Measurements from ENCODE around the gene GAS1. TPM values are rescaled to one million over a fixed set of nuclear protein-coding genes. Genes with fewer than 3 reads are reported as not detected.

GAS1 gene
- total RNA-seq, 1 experiment from 2014 or later, result 0.13 TPM

DNA sequence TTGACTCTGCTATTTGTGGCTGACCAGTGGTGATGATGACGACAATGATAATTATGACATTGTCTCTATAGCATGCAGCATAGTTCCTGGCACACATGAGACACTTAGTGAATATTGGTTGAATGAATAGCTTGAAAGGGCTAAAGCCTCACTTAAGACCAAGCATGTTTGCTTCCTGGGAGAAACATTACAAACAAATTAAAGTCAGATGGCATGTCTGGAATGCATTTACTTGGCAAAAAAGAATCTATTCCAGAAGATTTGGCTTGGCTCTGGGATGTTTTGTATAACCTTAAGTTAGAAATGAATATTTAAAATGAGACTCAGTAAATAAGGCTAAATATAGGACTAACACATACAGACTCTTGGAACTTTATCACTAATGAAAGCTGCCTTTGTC, 21.6 kb downstream of the GAS1 start:
- Histone ChIP-seq H3K27me3 (ENCODE audit: control insufficient read depth, insufficient read depth, low read length) (no peaks in the 10 kb centered on the region), H3K27ac (ENCODE audit: low read length) (no peak overlapping the region), H3K36me3 (ENCODE audit: control insufficient read depth, insufficient read depth, low read length) (no peaks in the 10 kb centered on the region), H3K9me3 (ENCODE audit: control insufficient read depth, insufficient read depth, low read depth, low read length) (no peaks in the 10 kb centered on the region), H3K4me3 (ENCODE audit: low read depth in 2 of 2, low read length in 2 of 2) (no peak overlapping the region), H3K4me1 (ENCODE audit: control insufficient read depth, insufficient read depth, low read length) (no peaks in the 10 kb centered on the region)
- DNase-seq (ENCODE audit: low read depth, low spot score) (no peak), ATAC-seq (no peak)
- in situ Hi-C loops (cut with HindIII; ENCODE audit: low pct_unique_long_range_greater_than_20kb, low sequenced_read_pairs) (no loop called here), intact Hi-C loops (cut with micrococcal nuclease; ENCODE audit: unreplicated experiment) (no loop called here)
- no TSS peak for BruUV-seq (replicated peaks)
- TF ChIP-seq TCF7L2 (IDR thresholded peaks at IDR 0.05; ENCODE audit: low read depth, low read length) (no peak), SIN3A (IDR thresholded peaks at IDR 0.05; ENCODE audit: borderline replicate concordance, insufficient read depth, low read depth, low read length) (no peak), POLR2AphosphoS5 (IDR thresholded peaks at IDR 0.05; ENCODE audit: low read depth, low read length) (no peak)
- TF ChIP-seq, protein P1, sequence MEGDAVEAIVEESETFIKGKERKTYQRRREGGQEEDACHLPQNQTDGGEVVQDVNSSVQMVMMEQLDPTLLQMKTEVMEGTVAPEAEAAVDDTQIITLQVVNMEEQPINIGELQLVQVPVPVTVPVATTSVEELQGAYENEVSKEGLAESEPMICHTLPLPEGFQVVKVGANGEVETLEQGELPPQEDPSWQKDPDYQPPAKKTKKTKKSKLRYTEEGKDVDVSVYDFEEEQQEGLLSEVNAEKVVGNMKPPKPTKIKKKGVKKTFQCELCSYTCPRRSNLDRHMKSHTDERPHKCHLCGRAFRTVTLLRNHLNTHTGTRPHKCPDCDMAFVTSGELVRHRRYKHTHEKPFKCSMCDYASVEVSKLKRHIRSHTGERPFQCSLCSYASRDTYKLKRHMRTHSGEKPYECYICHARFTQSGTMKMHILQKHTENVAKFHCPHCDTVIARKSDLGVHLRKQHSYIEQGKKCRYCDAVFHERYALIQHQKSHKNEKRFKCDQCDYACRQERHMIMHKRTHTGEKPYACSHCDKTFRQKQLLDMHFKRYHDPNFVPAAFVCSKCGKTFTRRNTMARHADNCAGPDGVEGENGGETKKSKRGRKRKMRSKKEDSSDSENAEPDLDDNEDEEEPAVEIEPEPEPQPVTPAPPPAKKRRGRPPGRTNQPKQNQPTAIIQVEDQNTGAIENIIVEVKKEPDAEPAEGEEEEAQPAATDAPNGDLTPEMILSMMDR (IDR thresholded peaks at IDR 0.05), result no peak
- TF ChIP-seq, protein P2, sequence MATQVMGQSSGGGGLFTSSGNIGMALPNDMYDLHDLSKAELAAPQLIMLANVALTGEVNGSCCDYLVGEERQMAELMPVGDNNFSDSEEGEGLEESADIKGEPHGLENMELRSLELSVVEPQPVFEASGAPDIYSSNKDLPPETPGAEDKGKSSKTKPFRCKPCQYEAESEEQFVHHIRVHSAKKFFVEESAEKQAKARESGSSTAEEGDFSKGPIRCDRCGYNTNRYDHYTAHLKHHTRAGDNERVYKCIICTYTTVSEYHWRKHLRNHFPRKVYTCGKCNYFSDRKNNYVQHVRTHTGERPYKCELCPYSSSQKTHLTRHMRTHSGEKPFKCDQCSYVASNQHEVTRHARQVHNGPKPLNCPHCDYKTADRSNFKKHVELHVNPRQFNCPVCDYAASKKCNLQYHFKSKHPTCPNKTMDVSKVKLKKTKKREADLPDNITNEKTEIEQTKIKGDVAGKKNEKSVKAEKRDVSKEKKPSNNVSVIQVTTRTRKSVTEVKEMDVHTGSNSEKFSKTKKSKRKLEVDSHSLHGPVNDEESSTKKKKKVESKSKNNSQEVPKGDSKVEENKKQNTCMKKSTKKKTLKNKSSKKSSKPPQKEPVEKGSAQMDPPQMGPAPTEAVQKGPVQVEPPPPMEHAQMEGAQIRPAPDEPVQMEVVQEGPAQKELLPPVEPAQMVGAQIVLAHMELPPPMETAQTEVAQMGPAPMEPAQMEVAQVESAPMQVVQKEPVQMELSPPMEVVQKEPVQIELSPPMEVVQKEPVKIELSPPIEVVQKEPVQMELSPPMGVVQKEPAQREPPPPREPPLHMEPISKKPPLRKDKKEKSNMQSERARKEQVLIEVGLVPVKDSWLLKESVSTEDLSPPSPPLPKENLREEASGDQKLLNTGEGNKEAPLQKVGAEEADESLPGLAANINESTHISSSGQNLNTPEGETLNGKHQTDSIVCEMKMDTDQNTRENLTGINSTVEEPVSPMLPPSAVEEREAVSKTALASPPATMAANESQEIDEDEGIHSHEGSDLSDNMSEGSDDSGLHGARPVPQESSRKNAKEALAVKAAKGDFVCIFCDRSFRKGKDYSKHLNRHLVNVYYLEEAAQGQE (IDR thresholded peaks at IDR 0.05; ENCODE audit: insufficient read depth in 1 of 2, low read depth in 2 of 2, low read length in 1 of 2), result no peak
- ChIA-PET POLR2A (no interaction called here), CTCF (no interaction called here)

DNA sequence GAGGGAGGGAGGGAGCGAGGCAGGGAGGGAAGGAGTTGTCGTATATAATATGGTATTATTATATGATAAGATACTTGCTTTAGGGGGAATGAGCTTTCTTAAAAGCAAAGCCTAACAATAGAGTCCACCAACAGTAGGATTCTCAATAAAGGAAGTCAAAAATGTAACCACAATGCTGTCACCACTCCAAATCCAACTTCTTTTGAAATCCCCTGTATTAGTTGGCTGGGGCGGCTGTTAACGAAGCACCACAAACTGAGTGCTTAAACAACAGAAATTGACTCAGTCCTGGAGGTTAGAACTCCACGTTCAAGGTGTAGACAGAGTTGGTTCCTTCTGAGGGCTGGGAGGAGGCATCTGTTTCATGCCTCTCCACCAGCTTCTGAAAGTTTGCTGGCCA, 23.1 kb downstream of the GAS1 start:
- ChIA-PET POLR2A (no interaction called here), CTCF (no interaction called here)
- in situ Hi-C loops (cut with HindIII; ENCODE audit: low pct_unique_long_range_greater_than_20kb, low sequenced_read_pairs) (no loop called here), intact Hi-C loops (cut with micrococcal nuclease; ENCODE audit: unreplicated experiment) (no loop called here)
- no peaks in the 10 kb centered on the region for H3K4me1 ChIP-seq (ENCODE audit: control insufficient read depth, insufficient read depth, low read length)
- TF ChIP-seq POLR2AphosphoS5 (IDR thresholded peaks at IDR 0.05; ENCODE audit: low read depth, low read length), result no peak
- no peak overlapping the region for H3K4me3 ChIP-seq (ENCODE audit: low read depth in 2 of 2, low read length in 2 of 2)
- DNase-seq (ENCODE audit: low read depth, low spot score) (no peak), ATAC-seq (no peak)
- no peak overlapping the region for H3K27ac ChIP-seq (ENCODE audit: low read length)
- H3K27me3 ChIP-seq (ENCODE audit: control insufficient read depth, insufficient read depth, low read length), result no peaks in the 10 kb centered on the region
- H3K9me3 ChIP-seq (ENCODE audit: control insufficient read depth, insufficient read depth, low read depth, low read length), result no peaks in the 10 kb centered on the region
- no peaks in the 10 kb centered on the region for H3K36me3 ChIP-seq (ENCODE audit: control insufficient read depth, insufficient read depth, low read length)
- no TSS peak for BruUV-seq (replicated peaks)

DNA sequence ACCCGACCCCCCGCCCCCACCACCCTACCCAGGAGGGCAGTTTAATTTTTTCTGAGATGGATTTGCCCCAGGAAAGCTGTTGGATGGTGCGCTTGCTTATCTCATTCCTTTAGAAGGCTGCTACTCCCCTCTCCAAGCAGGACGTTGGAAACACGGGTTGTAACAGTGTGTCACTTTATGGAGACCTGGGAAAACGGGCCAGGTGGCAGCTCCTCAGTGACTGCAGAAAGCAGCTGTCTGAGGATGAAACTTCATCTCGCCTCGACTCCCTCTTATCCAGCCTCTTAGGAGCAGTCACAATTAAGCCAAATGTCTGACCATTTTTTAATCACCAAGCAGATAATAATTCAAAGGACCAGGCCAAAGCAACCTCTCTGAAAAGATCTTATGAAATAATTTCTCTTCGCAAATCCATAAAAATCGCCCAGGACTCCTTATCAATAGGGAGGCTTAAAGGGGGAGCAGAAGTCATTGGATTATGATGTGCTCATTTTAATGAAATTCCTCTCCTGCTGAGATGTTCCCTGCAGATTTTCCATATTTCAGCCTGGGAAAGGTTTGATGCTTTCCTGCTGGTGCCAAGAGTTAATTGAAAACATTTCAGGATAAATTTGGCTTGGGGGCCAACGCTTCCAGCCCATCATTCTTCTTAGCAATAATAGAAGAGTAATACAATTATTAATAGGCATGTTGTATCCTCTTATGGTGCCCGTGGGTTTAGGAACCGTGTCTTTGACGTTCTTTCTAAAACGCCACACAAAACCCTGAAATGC, 26.0 kb downstream of the GAS1 start:
- intact Hi-C loops (cut with micrococcal nuclease; ENCODE audit: unreplicated experiment) (no loop called here), in situ Hi-C loops (cut with HindIII; ENCODE audit: low pct_unique_long_range_greater_than_20kb, low sequenced_read_pairs) (no loop called here)
- no peaks in the 10 kb centered on the region for H3K9me3 ChIP-seq (ENCODE audit: control insufficient read depth, insufficient read depth, low read depth, low read length)
- H3K36me3 ChIP-seq (ENCODE audit: control insufficient read depth, insufficient read depth, low read length), result no peaks in the 10 kb centered on the region
- BruUV-seq (replicated peaks), result no TSS peak
- no peak overlapping the region for H3K27ac ChIP-seq (ENCODE audit: low read length)
- TF ChIP-seq, protein P1 (IDR thresholded peaks at IDR 0.05), result no peak
- TF ChIP-seq POLR2AphosphoS5 (IDR thresholded peaks at IDR 0.05; ENCODE audit: low read depth, low read length) (no peak), SIN3A (IDR thresholded peaks at IDR 0.05; ENCODE audit: borderline replicate concordance, insufficient read depth, low read depth, low read length) (no peak), TCF7L2 (IDR thresholded peaks at IDR 0.05; ENCODE audit: low read depth, low read length) (no peak)
- TF ChIP-seq, protein P2 (IDR thresholded peaks at IDR 0.05; ENCODE audit: insufficient read depth in 1 of 2, low read depth in 2 of 2, low read length in 1 of 2), result no peak
- H3K4me1 ChIP-seq (ENCODE audit: control insufficient read depth, insufficient read depth, low read length), result no peaks in the 10 kb centered on the region
- ATAC-seq (no peak), DNase-seq (ENCODE audit: low read depth, low spot score) (no peak)
- ChIA-PET POLR2A (no interaction called here), CTCF (no interaction called here)
- H3K27me3 ChIP-seq (ENCODE audit: control insufficient read depth, insufficient read depth, low read length), result no peaks in the 10 kb centered on the region
- no peak overlapping the region for H3K4me3 ChIP-seq (ENCODE audit: low read depth in 2 of 2, low read length in 2 of 2)
